ENCODE data around the gene OR2J3.
"Not testable (repeated sequence)": the region's sequence is repeated elsewhere in the genome, so short reads cannot be mapped to it uniquely, and the experiment has no call there.

Gene OR2J3

DNA sequence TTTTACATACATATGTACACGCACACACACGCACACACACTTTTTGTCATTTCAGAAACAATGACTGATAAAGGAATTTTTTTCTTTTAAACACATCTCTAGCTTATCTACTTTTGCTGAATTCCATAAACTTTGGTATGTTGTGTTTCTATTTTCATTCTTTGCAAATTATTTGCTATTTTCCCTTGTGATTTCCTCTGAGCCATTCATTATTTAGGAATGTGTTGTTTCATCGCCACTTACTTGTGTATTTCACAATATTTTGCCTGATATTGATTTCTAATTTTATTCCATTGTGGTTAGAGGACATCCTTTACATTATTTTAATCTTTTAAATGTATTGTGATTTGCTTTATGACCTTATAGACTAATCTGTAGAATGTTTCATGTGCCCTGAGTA lies 39.2 kb downstream of the OR2J3 start:
- DNase-seq: no peak
- Histone ChIP-seq H3K79me2 (ENCODE audit: low read length) (no peaks in the 10 kb centered on the region), H2AFZ (ENCODE audit: low read length) (no peak overlapping the region), H3K4me3 (ENCODE audit: low read length) (no peak overlapping the region), H3K9me3 (replicated peaks; ENCODE audit: insufficient read depth, low read length) (no peaks in the 10 kb centered on the region), H3K9me2 (replicated peaks; ENCODE audit: insufficient read depth, low read length) (no peaks in the 10 kb centered on the region), H3K27me3 (replicated peaks; ENCODE audit: insufficient read depth, low read length) (no peaks in the 10 kb centered on the region), H3K4me1 (ENCODE audit: low read length) (no peaks in the 10 kb centered on the region), H3K27ac (ENCODE audit: low read length) (no peak overlapping the region), H3K4me2 (ENCODE audit: low read depth, low read length) (no peak overlapping the region), H3K9ac (ENCODE audit: low read length) (no peak overlapping the region), H3F3A (ENCODE audit: insufficient read depth, low read length) (no peaks in the 10 kb centered on the region), H4K20me1 (ENCODE audit: insufficient read depth, low read length) (no peaks in the 10 kb centered on the region), H3K36me3 (replicated peaks; ENCODE audit: insufficient read depth, low read length) (no peaks in the 10 kb centered on the region)
- TF ChIP-seq, protein P1, sequence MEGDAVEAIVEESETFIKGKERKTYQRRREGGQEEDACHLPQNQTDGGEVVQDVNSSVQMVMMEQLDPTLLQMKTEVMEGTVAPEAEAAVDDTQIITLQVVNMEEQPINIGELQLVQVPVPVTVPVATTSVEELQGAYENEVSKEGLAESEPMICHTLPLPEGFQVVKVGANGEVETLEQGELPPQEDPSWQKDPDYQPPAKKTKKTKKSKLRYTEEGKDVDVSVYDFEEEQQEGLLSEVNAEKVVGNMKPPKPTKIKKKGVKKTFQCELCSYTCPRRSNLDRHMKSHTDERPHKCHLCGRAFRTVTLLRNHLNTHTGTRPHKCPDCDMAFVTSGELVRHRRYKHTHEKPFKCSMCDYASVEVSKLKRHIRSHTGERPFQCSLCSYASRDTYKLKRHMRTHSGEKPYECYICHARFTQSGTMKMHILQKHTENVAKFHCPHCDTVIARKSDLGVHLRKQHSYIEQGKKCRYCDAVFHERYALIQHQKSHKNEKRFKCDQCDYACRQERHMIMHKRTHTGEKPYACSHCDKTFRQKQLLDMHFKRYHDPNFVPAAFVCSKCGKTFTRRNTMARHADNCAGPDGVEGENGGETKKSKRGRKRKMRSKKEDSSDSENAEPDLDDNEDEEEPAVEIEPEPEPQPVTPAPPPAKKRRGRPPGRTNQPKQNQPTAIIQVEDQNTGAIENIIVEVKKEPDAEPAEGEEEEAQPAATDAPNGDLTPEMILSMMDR (IDR thresholded peaks at IDR 0.05; ENCODE audit: low read length): no peak
- TF ChIP-seq EZH2phosphoT487 (IDR thresholded peaks at IDR 0.05; ENCODE audit: low read length): no peak

DNA sequence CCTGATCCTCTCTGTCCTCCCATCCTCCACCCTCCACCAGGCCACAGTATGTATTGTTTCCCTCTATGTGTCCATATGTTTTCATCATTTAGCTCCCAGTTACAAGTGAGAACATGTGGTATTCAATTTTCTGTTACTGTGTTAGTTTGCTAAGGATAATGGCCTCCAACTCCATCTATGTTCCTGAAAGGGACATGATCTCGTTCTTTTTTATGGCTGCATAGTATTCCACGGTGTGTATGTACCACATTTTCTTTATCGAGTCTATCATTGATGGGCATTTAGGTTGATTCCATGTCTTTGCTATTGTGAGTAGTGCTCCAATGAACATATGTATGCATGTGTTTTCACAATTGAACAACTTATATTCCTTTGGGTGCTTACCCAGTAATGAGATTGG lies 41.6 kb downstream of the OR2J3 start:
- DNase-seq; H3K36me3 ChIP-seq (replicated peaks; ENCODE audit: insufficient read depth, low read length); H3K9me3 ChIP-seq (replicated peaks; ENCODE audit: insufficient read depth, low read length); H3K79me2 ChIP-seq (ENCODE audit: low read length); H3K4me2 ChIP-seq (ENCODE audit: low read depth, low read length); H3K27ac ChIP-seq (ENCODE audit: low read length); H3K9me2 ChIP-seq (replicated peaks; ENCODE audit: insufficient read depth, low read length); H3K4me1 ChIP-seq (ENCODE audit: low read length); H3K4me3 ChIP-seq (ENCODE audit: low read length); H3F3A ChIP-seq (ENCODE audit: insufficient read depth, low read length); H2AFZ ChIP-seq (ENCODE audit: low read length); H3K9ac ChIP-seq (ENCODE audit: low read length); H4K20me1 ChIP-seq (ENCODE audit: insufficient read depth, low read length); H3K27me3 ChIP-seq (replicated peaks; ENCODE audit: insufficient read depth, low read length): not testable (repeated sequence)

DNA sequence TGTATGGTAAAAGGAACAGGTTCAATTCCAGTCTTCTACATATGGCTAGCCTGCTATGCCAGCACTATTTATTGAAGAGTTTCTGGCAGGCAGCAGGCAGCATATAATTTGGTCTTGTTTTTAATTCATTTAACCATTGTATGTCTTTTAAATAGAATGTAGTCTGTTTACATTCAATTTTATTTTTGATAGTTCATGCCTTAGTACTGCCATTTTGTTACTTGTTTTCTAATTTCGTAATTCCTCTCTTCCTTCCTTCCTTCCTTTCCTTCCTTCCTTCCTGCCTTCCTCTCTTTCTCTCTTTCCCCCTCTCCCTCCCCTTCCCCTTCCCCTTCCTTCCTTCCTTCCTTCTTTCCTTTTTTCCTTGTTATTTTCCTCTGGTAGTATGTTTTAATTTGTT lies 45.2 kb downstream of the OR2J3 start:
- Histone ChIP-seq H2AFZ (ENCODE audit: low read length) (no peak overlapping the region), H3K9me2 (replicated peaks; ENCODE audit: insufficient read depth, low read length) (no peaks in the 10 kb centered on the region), H3K4me3 (ENCODE audit: low read length) (no peak overlapping the region), H3K4me2 (ENCODE audit: low read depth, low read length) (no peak overlapping the region), H3K36me3 (replicated peaks; ENCODE audit: insufficient read depth, low read length) (no peaks in the 10 kb centered on the region), H3F3A (ENCODE audit: insufficient read depth, low read length) (no peaks in the 10 kb centered on the region), H3K79me2 (ENCODE audit: low read length) (no peaks in the 10 kb centered on the region), H3K27me3 (replicated peaks; ENCODE audit: insufficient read depth, low read length) (no peaks in the 10 kb centered on the region), H3K9me3 (replicated peaks; ENCODE audit: insufficient read depth, low read length) (no peaks in the 10 kb centered on the region), H3K9ac (ENCODE audit: low read length) (no peak overlapping the region), H4K20me1 (ENCODE audit: insufficient read depth, low read length) (no peaks in the 10 kb centered on the region), H3K27ac (ENCODE audit: low read length) (no peak overlapping the region), H3K4me1 (ENCODE audit: low read length) (no peaks in the 10 kb centered on the region)
- DNase-seq: no peak
- TF ChIP-seq EZH2phosphoT487 (IDR thresholded peaks at IDR 0.05; ENCODE audit: low read length): no peak
- no peak for TF ChIP-seq EZH2 (optimal IDR thresholded peaks at IDR 0.05; ENCODE audit: low read depth, low read length)
- TF ChIP-seq, protein P1 (IDR thresholded peaks at IDR 0.05; ENCODE audit: low read length): no peak

DNA sequence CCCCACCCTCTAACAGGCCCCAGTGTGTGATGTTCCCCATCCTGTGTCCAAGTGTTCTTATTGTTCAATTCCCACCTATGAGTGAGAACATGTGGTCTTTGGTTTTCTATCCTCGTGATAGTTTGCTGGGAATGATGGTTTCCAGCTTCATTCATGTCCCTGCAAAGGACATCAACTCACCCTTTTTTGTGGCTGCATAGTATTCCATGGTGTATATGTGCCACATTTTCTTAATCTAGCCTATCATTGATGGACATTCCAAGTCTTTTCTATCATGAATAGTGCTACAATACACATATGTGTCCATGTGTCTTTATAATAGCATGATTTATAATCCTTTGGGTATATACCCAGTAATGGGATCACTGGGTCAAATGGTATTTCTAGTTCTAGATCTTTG lies 47.3 kb downstream of the OR2J3 start:
- not testable (repeated sequence) for H3F3A ChIP-seq (ENCODE audit: insufficient read depth, low read length); H3K27me3 ChIP-seq (replicated peaks; ENCODE audit: insufficient read depth, low read length); H2AFZ ChIP-seq (ENCODE audit: low read length); H3K4me1 ChIP-seq (ENCODE audit: low read length); H3K9ac ChIP-seq (ENCODE audit: low read length); H4K20me1 ChIP-seq (ENCODE audit: insufficient read depth, low read length); H3K4me2 ChIP-seq (ENCODE audit: low read depth, low read length); H3K9me3 ChIP-seq (replicated peaks; ENCODE audit: insufficient read depth, low read length); H3K9me2 ChIP-seq (replicated peaks; ENCODE audit: insufficient read depth, low read length); H3K79me2 ChIP-seq (ENCODE audit: low read length); H3K36me3 ChIP-seq (replicated peaks; ENCODE audit: insufficient read depth, low read length); H3K27ac ChIP-seq (ENCODE audit: low read length); DNase-seq; H3K4me3 ChIP-seq (ENCODE audit: low read length)

DNA sequence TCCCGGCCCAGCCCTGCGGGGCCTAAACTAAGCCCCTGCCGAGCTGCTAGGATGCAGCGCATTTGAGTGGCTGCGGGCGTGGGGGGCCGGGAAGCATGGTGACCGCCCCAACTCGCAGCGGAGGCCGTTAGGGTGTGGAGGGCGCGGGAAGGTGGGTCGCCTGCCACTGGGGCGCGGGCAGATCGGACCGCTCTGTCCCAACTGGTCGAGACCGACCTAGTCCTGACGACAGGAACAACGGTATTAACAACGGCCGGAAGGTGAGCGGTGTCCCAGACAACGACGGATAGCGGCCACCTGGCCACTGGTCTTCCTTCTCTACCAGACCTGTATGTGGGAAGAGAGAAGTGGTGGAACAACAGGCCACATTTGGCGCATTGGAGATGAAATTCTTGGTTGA lies 52.1 kb downstream of the OR2J3 start:
- H4K20me1 ChIP-seq (ENCODE audit: insufficient read depth, low read length); H3F3A ChIP-seq (ENCODE audit: insufficient read depth, low read length); H3K27ac ChIP-seq (ENCODE audit: low read length); H3K9me2 ChIP-seq (replicated peaks; ENCODE audit: insufficient read depth, low read length); H3K9me3 ChIP-seq (replicated peaks; ENCODE audit: insufficient read depth, low read length); H3K79me2 ChIP-seq (ENCODE audit: low read length); H3K4me3 ChIP-seq (ENCODE audit: low read length); H3K27me3 ChIP-seq (replicated peaks; ENCODE audit: insufficient read depth, low read length); DNase-seq; H3K4me2 ChIP-seq (ENCODE audit: low read depth, low read length); H3K9ac ChIP-seq (ENCODE audit: low read length); H3K36me3 ChIP-seq (replicated peaks; ENCODE audit: insufficient read depth, low read length); H3K4me1 ChIP-seq (ENCODE audit: low read length); H2AFZ ChIP-seq (ENCODE audit: low read length): not testable (repeated sequence)
